ENCODE data around the gene MFSD11. TPM values are rescaled to one million over a fixed set of nuclear protein-coding genes. Genes with fewer than 3 reads are reported as not detected.
A peak's percentile ranks its signal among the peaks of the same experiment; 100 is the strongest.

Gene MFSD11
- total and polyA plus RNA-seq, 2 donors (not counting 3 experiments of a cell fraction or from before 2014, with no cell fraction given) = 23.5 to 35.2 TPM

- Histone ChIP-seq H3K27me3 (ENCODE audit: control insufficient read depth in 2 of 2, insufficient read depth in 2 of 2, low read length in 2 of 2) (peaks cover 0 to 3% of the 10 kb centered on the region in 2 experiments), H3K9me1 (replicated peaks; ENCODE audit: control insufficient read depth, extremely low read depth, insufficient read depth, low read length) (no peaks in the 10 kb centered on the region), H3K4me1 (ENCODE audit: control insufficient read depth, extremely low read depth, insufficient read depth, low read length) (no peaks in the 10 kb centered on the region), H3K9ac (replicated peaks; ENCODE audit: extremely low read depth, insufficient read depth, low read length) (no peak overlapping the region), H3K36me3 (ENCODE audit: control insufficient read depth in 2 of 2, extremely low read depth in 1 of 2, insufficient read depth in 2 of 2, low read length in 2 of 2) (no peaks in the 10 kb centered on the region), H4K20me1 (replicated peaks; ENCODE audit: control insufficient read depth, extremely low read depth, insufficient read depth, low read length) (no peaks in the 10 kb centered on the region), H3K4me3 (replicated peaks in 1 of 3; ENCODE audit: insufficient read depth in 1 of 3, low read depth in 1 of 3, low read length in 3 of 3) (no peak overlapping the region), H3K79me2 (ENCODE audit: control insufficient read depth, insufficient read depth, low read length) (no peaks in the 10 kb centered on the region), H3K9me3 (replicated peaks; ENCODE audit: control insufficient read depth, insufficient read depth, low read length) (no peaks in the 10 kb centered on the region), H3K27ac (ENCODE audit: insufficient read depth, low read depth, low read length) (no peak overlapping the region), H2AFZ (ENCODE audit: low read depth, low read length) (no peak overlapping the region), H3K4me2 (ENCODE audit: insufficient read depth, low read length) (no peak overlapping the region)
- DNase-seq (ENCODE audit: low read depth, low spot score) = peak; percentile 41
- ChIA-PET POLR2A (no interaction called here), CTCF (interaction anchor here (0.7 to 5.1 kb wide), 13 partner anchors 9 to 251 kb away, joined by 3 to 68 read pairs (median 5); partner anchors contain the start of genes MFSD11 and MGAT5B)
- peak; percentile 68 for FAIRE-seq
- no TSS peak for BruUV-seq (replicated peaks)
- dilution Hi-C loops (cut with MboI; ENCODE audit: extremely low pct_ligation_motif_present, low sequenced_read_pairs) (no loop called here), intact Hi-C loops (cut with micrococcal nuclease) (loop anchor here (1.0 kb wide), 1 partner anchor 240 kb away; no protein-coding TSS in a partner anchor)
- peak; percentile 57 to 73 for TF ChIP-seq CTCF (IDR thresholded peaks at IDR 0.05; ENCODE audit: extremely low read depth in 1 of 2, insufficient read depth in 1 of 2, low read depth in 1 of 2, low read length in 2 of 2)
- no peak for TF ChIP-seq MAX (IDR thresholded peaks at IDR 0.05; ENCODE audit: insufficient read depth, insufficient read length)
Observed at GRCh38 chr17:76816590-76817135, 78.7 kb downstream of the MFSD11 start.

GRCh38 chr17:76820039-76820438 is 82.1 kb downstream of the MFSD11 start:
- DNase-seq (ENCODE audit: low read depth, low spot score) (no peak), FAIRE-seq (no peak)
- no peaks in the 10 kb centered on the region for H3K9me1 ChIP-seq (replicated peaks; ENCODE audit: control insufficient read depth, extremely low read depth, insufficient read depth, low read length)
- intact Hi-C loops (cut with micrococcal nuclease) = no loop called here
- no peaks in the 10 kb centered on the region for H4K20me1 ChIP-seq (replicated peaks; ENCODE audit: control insufficient read depth, extremely low read depth, insufficient read depth, low read length)
- H3K4me1 ChIP-seq (ENCODE audit: control insufficient read depth, extremely low read depth, insufficient read depth, low read length) = no peaks in the 10 kb centered on the region
- H3K79me2 ChIP-seq (ENCODE audit: control insufficient read depth, insufficient read depth, low read length) = no peaks in the 10 kb centered on the region
- no peaks in the 10 kb centered on the region for H3K9me3 ChIP-seq (replicated peaks; ENCODE audit: control insufficient read depth, insufficient read depth, low read length)
- no peak overlapping the region for H3K4me3 ChIP-seq (replicated peaks in 1 of 3; ENCODE audit: insufficient read depth in 1 of 3, low read depth in 1 of 3, low read length in 3 of 3)
- H3K4me2 ChIP-seq (ENCODE audit: insufficient read depth, low read length) = no peak overlapping the region
- dilution Hi-C loops (cut with MboI; ENCODE audit: extremely low pct_ligation_motif_present, low sequenced_read_pairs) = no loop called here
- POLR2A ChIA-PET = no interaction called here
- H3K27ac ChIP-seq (ENCODE audit: insufficient read depth, low read depth, low read length) = no peak overlapping the region
- no peak for TF ChIP-seq EZH2 (IDR thresholded peaks at IDR 0.05; ENCODE audit: borderline replicate concordance, low read depth, low read length, severe bottlenecking)
- no peak for TF ChIP-seq POLR2AphosphoS5 (IDR thresholded peaks at IDR 0.05; ENCODE audit: insufficient read depth, low read depth, low read length)
- no peak for TF ChIP-seq GATA2 (IDR thresholded peaks at IDR 0.05; ENCODE audit: insufficient read depth, insufficient read length, low read depth, low read length)
- TF ChIP-seq MAX (IDR thresholded peaks at IDR 0.05; ENCODE audit: insufficient read depth, insufficient read length) = no peak
- no peak for TF ChIP-seq FOS (IDR thresholded peaks at IDR 0.05; ENCODE audit: borderline replicate concordance, insufficient read depth, low read length)
- BruUV-seq (replicated peaks) = no TSS peak
- CTCF ChIA-PET = interaction anchor here (1.1 to 1.2 kb wide), 2 partner anchors 40 to 236 kb away, joined by 3 read pairs; no protein-coding TSS in a partner anchor
- H3K27me3 ChIP-seq (ENCODE audit: control insufficient read depth in 2 of 2, insufficient read depth in 2 of 2, low read length in 2 of 2) = peaks cover 0 to 3% of the 10 kb centered on the region in 2 experiments
- no peaks in the 10 kb centered on the region for H3K36me3 ChIP-seq (ENCODE audit: control insufficient read depth in 2 of 2, extremely low read depth in 1 of 2, insufficient read depth in 2 of 2, low read length in 2 of 2)
- H3K9ac ChIP-seq (replicated peaks; ENCODE audit: extremely low read depth, insufficient read depth, low read length) = no peak overlapping the region
- no peak overlapping the region for H2AFZ ChIP-seq (ENCODE audit: low read depth, low read length)
